Endothelial cell (in vitro differentiated cells): ENCODE measurements around the gene ZNF45. TPM values are rescaled to one million over a fixed set of nuclear protein-coding genes. Genes with fewer than 3 reads are reported as not detected.

ENCODE experiments used
- DNase-seq: peaks from one replicate; pipeline ENCODE4 v3.0.0; 2021; ENCODE audit warnings: low spot score
- H3K27ac Mint-ChIP-seq: one replicate; pipeline ENCODE4 v1.8.0; 2021; ENCODE audit warnings: mixed read lengths, inconsistent platforms; ENCODE audit not compliant: unreplicated experiment
- H3K27me3 Mint-ChIP-seq: one replicate; pipeline ENCODE4 v1.8.0; 2021; ENCODE audit warnings: mild to moderate bottlenecking, moderate library complexity, mixed read lengths, inconsistent platforms; ENCODE audit not compliant: unreplicated experiment
- H3K36me3 Mint-ChIP-seq: one replicate; pipeline ENCODE4 v1.8.0; 2021; ENCODE audit warnings: mild to moderate bottlenecking, low read depth, mixed read lengths, inconsistent platforms; ENCODE audit not compliant: unreplicated experiment
- H3K4me1 Mint-ChIP-seq: one replicate; pipeline ENCODE4 v1.8.0; 2021; ENCODE audit warnings: mild to moderate bottlenecking, mixed read lengths, inconsistent platforms; ENCODE audit not compliant: unreplicated experiment
- H3K4me3 Mint-ChIP-seq: one replicate; pipeline ENCODE4 v1.8.0; 2021; ENCODE audit warnings: mild to moderate bottlenecking, mixed read lengths, inconsistent platforms; ENCODE audit not compliant: unreplicated experiment
- H3K9me3 Mint-ChIP-seq: one replicate; pipeline ENCODE4 v1.8.0; 2021; ENCODE audit warnings: mixed read lengths, inconsistent platforms; ENCODE audit not compliant: unreplicated experiment
- CTCF ChIP-seq: fragments of 200-600 bp; sonication (generic); IDR thresholded peaks from one replicate; pipeline ENCODE4 v1.5.0; 2021; ENCODE audit warnings: antibody characterized with exemption; ENCODE audit not compliant: unreplicated experiment
- total RNA-seq: library from RNA; stranded (reverse); fragmentation: NEBNext Ultra II Directional; extraction: Animal tissue kit (Norgen Biotek cat#: 25700); gene quantifications from one replicate; pipeline ENCODE4 v1.2.1, GENCODE V29; 2021; ENCODE audit not compliant: unreplicated experiment

ZNF45 gene
- total RNA-seq, 1 donor from 2014 or later, result 19.4 TPM

GRCh38 chr19:43913383-43913782, 21.7 kb downstream of the ZNF45 start:
- H3K27ac Mint-ChIP-seq, result no peak overlapping the region
- DNase-seq, result no peak
- H3K36me3 Mint-ChIP-seq, result peaks cover 66% of the 10 kb centered on the region
- TF ChIP-seq CTCF, result no peak
- H3K4me1 Mint-ChIP-seq, result no peaks in the 10 kb centered on the region
- peak overlapping the region; percentile 85 for H3K4me3 Mint-ChIP-seq
- H3K27me3 Mint-ChIP-seq, result peaks cover 6% of the 10 kb centered on the region
- peaks cover 40% of the 10 kb centered on the region for H3K9me3 Mint-ChIP-seq

DNA sequence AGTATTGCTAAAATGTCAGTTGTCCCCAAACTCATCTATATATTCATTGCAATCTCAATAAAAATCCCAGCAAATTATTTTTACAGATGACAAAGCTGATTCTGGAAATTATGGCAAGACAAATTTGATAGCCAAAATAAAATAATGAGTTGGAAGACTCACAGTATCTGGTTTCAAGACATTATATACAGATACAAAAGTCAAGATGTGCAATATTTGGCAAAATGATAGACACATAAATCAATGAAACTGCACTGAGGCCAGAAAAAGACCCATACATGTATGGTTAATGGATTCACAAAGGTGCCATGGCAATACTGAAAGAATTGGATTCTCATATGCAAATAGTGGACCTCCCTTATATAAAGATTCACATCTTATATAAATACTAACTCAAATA, 24.2 kb downstream of the ZNF45 start:
- no peak for DNase-seq
- Mint-ChIP-seq H3K4me3 (no peak overlapping the region), H3K4me1 (no peaks in the 10 kb centered on the region), H3K27ac (no peak overlapping the region), H3K9me3 (peaks cover 36% of the 10 kb centered on the region), H3K27me3 (peaks cover 6% of the 10 kb centered on the region), H3K36me3 (peaks cover 46% of the 10 kb centered on the region)
- no peak for TF ChIP-seq CTCF

DNA sequence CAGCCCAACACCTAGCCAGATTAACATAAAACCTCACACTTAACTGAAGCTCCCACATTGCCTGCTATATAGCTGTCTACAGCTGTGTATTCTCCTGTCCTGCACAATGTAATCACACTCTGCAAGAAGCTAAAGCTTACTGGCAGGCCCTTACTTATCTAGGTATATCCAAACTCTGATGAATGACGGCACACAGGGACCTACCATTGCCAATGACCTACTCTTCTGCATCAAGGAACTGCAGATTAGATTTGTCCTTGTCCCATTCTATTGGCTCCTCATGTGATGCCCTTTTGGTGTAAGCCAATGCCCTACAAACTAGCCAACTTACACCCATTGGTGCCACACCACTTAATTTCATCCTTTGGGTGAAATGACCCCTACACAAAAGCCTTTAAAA, 26.4 kb downstream of the ZNF45 start:
- no peak for DNase-seq
- Mint-ChIP-seq H3K27me3 (peaks cover 2% of the 10 kb centered on the region), H3K4me1 (no peaks in the 10 kb centered on the region), H3K36me3 (peaks cover 25% of the 10 kb centered on the region), H3K9me3 (peaks cover 23% of the 10 kb centered on the region), H3K27ac (no peak overlapping the region), H3K4me3 (no peak overlapping the region)
- TF ChIP-seq CTCF, result no peak

DNA sequence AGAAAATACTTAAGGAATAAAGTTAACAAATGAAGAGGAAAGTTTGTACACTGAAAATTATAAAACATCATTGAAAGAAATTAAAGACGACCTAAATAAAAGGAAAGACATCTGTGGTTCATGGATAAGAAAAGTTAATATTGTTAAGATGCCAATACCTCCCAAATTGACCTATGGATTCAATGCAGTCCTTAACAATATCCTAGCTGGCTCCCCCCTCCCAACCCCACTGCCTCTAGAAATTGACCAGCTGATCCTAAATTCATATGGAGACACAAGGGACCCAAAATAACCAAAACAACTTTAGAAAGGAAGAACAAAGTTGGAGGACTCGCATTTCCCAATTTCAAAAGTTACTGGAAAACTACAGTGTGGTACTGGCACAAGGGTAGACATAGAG, 28.3 kb downstream of the ZNF45 start:
- Mint-ChIP-seq H3K27me3 (peaks cover 2% of the 10 kb centered on the region), H3K4me1 (peaks cover 1% of the 10 kb centered on the region), H3K27ac (no peak overlapping the region), H3K36me3 (peaks cover 15% of the 10 kb centered on the region), H3K9me3 (peaks cover 15% of the 10 kb centered on the region), H3K4me3 (no peak overlapping the region)
- TF ChIP-seq CTCF, result no peak
- DNase-seq, result no peak

DNA sequence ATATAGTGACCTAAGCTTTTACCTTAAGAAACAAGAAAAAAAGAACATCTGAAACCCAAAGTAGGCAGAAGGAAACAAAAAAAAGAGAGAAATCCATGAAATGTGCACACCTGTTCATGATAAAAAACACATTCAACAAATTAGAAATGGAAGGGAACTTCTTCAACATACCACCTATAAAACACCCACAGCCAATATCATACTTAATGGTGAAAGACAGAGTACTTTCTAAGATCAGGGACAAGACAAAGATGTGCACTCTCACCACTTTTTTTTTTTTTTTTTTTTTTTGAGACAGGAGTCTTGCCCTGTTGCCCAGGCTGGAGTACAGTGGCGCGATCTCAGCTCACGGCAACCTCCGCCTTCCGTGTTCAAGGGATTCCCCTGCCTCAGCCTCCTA, 29.2 kb downstream of the ZNF45 start:
- peaks cover 14% of the 10 kb centered on the region for H3K36me3 Mint-ChIP-seq
- no peak for TF ChIP-seq CTCF
- no peak for DNase-seq

More for the DNA sequence above, 29.2 kb downstream of the ZNF45 start:
- H3K4me3 Mint-ChIP-seq, result no peak overlapping the region
- H3K9me3 Mint-ChIP-seq, result peaks cover 17% of the 10 kb centered on the region
- H3K27me3 Mint-ChIP-seq, result peaks cover 2% of the 10 kb centered on the region
- peaks cover 10% of the 10 kb centered on the region for H3K4me1 Mint-ChIP-seq
- no peak overlapping the region for H3K27ac Mint-ChIP-seq
